Measurements from ENCODE around the gene PRKAR1B.
"Not testable (repeated sequence)": the region's sequence is repeated elsewhere in the genome, so short reads cannot be mapped to it uniquely, and the experiment has no call there.

The PRKAR1B gene

DNA sequence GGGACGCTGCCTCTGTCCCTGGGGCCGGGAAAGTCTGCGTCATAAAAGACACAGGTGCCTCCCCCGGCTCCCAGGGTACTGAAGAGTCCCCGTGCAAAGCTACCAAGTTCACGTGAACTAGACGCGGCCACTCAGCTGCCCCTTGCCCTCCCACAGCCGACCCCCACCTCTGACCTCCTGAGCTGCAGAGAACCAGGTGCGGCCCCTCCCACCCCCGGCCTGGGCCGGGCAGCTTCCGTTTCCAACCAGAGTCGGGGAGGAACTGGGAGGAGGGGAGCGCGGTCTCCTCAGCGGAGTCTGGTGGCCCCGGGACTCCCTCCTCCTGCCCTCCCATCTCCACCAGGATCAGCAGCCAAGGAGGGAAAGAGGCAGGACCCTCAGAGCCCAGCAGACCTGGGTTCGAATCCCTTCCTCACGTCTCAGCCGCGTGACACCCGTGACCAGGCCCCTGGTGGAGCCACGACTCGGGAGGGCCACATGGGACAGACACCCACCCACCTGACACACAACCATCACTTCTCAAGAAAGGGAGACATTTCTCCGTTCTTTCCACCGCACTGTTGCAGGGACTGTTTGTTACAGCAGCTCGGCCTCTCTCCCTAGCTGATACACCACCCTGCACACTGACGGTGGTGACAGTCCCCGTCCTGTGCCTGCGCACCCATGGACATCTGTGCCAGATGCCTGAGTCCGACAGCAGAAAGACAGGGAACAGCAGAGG lies 170.1 kb downstream of the PRKAR1B start:
- DNase-seq (ENCODE audit: low spot score) = no peak

DNA sequence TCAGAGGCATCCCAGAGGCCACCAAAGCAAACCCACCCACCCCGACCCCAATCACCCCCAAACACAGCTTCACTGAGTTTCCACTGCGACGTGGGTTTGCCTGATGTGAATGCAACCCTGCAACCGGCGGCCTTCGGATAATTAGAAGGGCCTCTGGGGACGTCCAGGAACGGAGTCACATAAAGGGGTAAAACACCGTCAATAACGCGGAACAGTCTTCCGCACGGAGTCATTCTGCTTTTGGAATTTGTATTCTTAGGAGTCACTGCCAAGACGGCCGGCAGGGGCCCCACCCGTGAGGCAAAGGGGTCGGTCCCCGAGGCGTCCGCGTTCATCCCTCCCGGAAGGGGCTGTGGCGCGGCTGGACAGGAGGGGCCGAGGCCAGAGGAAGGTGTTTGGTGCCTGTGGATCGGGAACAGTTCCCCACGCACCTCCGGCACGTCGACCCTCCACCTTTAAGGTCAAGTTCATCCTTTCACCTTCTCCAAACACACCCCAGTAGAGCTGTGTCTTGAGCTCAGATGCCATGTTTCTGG lies 170.7 kb downstream of the PRKAR1B start:
- DNase-seq (ENCODE audit: low spot score) = no peak

DNA sequence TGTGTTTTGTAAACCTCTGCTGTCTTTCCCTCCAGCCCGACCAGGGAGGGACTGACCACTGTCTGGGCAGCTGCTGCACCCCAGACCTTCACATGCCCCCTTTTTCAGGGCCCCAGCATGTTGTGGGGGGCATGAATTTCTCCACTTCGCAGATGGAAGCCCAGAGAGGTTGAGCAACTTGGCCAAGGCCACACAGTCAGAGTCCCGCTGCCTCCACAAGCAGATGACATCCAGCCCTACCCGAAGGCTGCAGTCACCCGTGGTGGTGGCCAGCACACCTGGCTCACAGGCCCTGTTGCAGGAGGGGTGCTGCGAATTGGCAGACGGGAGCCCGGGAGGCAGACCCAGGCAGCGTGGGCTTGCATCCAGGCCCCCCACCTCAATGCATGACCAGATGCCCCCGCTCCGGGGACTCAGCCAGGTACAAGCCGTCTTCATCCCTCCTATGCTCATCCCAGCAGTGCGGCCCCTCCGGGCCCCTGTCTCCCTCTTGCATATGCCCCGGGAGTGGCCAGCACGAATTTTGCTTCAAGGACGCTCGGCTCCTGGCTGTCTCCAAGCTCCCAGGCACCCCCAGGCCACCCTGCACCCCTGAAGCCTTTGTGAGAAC lies 171.4 kb downstream of the PRKAR1B start:
- no peak for DNase-seq (ENCODE audit: low spot score)

DNA sequence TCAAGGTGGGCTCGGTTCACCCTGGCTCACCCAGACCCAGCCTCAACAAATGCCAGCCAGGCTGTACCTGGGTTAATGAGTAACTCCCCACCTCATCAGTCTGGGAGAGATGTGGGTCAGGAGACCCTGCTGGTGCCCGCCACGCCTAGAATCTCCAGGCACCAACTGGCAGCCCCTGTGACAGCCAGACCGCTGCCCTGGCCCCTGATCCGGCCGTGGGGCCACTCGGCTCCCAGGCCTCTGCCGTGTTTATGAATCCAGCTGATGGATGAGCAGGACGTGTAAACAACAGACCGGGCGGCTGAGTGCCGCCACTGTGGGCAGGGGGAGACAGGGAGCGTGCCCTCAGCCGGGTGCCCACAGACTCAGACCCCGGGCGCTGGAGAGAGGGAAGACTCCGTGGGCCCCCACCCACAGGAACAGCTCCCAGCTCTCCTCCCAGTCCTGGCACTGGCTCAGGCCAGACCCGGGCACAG lies 173.4 kb downstream of the PRKAR1B start:
- no peak for DNase-seq (ENCODE audit: low spot score)

DNA sequence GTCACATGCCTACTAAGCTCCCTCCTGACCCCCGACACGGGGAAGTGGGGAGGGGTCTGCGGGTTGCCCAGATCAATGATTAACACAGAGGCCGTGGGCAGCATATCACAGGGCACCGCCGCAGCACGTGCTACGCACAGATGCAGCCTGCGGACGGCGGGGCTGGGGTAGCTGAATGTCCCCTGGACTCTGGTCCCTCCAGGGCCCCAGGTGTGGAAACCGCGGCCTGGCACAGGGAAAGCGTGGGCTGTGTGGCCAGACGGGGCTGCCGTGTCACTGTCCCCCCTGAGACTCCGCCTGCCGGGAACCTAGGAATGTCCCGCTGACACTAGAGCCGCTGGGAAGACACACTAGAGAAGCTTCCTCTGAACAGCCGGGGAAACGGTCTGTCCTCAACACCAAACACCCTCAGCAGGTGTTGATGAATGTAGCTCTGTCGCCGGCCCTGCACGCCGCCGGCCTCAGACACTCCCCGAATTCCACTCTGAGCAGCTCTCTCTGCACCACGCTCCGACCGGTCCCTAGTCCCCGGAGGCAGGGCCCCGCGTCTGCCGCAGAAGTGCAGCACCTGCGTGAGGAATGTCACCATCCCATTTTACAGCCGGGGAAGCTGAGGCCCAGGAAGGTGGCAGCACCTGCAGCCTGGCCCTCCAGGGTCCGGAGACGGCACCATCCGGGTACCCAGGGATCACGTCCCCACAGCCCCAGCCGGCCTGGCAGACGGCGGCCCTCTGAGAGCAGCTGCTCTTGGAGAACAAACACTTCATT lies 174.0 kb downstream of the PRKAR1B start:
- DNase-seq (ENCODE audit: low spot score) = no peak

DNA sequence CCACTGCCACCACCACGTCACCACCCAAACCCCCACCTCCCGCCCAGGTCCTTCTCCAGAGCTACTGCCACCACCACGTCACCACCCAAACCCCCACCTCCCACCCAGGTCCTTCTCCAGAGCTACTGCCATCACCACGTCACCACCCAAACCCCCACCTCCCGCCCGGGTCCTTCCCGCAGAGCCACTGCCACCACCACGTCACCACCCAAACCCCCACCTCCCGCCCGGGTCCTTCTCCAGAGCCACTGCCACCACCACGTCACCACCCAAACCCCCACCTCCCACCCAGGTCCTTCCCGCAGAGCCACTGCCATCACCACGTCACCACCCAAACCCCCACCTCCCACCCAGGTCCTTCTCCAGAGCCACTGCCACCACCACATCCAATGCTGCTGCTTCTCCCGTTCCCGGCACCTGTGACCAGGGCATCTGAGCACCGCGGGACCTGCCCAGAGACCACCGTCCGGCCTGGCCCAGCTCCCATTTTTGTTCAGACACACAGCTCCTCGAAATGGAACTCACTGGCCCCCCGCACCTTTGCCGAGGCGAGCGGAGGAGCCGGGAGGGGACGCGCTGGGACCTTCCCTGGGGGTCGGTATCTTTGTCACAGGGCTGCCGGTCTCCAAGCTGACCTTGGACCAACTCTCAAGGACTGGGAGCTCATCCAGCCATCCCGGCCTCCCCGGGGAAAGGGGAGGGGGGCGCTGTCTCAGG lies 174.8 kb downstream of the PRKAR1B start:
- not testable (repeated sequence) for DNase-seq (ENCODE audit: low spot score)

DNA sequence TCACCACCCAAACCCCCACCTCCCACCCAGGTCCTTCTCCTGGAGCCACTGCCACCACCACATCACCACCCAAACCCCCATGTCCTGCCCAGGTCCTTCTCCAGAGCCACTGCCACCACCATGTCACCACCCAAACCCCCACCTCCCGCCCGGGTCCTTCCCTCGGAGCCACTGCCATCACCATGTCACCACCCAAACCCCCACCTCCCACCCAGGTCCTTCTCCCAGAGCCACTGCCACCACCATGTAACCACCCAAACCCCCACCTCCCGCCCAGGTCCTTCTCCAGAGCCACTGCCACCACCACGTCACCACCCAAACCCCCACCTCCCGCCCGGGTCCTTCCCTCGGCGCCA lies 175.5 kb downstream of the PRKAR1B start:
- not testable (repeated sequence) for DNase-seq (ENCODE audit: low spot score)

DNA sequence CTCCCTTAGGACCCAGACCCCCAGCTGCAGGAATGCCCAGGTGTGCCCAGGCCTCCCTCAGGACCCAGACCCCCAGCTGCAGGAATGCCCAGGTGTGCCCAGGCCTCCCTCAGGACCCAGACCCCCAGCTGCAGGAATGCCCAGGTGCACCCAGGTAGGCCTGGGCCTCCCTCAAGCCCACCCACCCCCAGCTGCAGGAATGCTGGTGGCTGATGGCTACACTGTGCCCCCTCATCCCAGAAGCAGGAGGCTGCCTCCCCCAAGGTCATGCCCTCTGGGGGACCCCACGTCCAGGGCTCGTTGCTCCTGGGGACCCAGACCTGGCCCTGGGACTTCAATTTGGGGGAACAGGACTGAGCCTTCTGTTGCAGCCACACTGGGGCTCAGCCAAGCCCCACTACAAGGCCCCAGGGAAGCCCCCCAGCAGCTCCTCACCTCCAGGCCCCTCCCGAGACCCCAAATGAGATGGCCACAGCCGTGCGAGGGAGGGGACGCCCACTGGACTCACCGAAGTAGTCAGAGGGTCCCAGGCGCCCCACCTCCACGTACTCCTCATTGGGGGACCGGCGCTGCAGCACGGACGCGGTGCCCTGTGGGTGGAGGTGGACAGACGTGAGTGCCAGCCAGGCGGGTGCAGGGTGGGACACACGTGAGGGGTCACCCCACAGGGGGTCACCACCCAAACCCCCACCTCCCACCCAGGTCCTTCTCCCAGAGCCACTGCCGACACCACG lies 176.0 kb downstream of the PRKAR1B start:
- no peak for DNase-seq (ENCODE audit: low spot score)

DNA sequence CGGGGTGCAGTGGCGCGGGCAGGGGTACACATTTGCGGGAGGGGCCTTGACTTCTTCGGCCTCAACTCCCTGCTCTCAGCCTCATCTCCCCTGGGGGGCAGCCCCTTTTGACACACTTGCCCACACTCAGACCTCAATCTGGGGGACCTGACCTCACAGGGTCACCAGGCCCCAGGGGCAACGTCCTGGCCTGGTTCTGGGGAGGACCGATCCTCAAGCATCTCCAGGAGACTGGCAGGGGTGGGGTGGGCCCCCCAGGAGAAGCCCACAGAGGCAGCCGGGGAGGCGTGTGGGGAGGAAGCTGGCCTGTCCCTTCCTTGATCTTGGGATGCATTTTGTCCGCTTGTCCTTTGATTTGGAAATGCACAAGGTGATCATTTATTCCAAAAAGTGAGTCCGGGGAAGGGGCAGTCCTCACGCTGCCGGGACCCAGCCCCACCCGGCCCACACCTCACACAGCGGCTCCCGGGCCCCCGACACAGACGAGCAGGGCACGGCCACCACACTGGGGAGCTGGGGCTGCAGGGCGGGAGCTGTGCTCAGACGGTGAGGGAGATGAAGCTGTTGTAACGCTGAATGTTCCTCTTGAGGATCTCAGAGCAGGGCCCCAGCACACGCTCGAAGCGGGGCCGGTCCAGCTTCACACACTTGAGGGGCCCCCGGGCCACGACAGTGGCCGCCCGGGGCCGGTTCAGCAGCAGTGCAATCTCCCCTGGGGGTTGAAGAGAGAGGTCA lies 177.0 kb downstream of the PRKAR1B start:
- DNase-seq (ENCODE audit: low spot score) = no peak

DNA sequence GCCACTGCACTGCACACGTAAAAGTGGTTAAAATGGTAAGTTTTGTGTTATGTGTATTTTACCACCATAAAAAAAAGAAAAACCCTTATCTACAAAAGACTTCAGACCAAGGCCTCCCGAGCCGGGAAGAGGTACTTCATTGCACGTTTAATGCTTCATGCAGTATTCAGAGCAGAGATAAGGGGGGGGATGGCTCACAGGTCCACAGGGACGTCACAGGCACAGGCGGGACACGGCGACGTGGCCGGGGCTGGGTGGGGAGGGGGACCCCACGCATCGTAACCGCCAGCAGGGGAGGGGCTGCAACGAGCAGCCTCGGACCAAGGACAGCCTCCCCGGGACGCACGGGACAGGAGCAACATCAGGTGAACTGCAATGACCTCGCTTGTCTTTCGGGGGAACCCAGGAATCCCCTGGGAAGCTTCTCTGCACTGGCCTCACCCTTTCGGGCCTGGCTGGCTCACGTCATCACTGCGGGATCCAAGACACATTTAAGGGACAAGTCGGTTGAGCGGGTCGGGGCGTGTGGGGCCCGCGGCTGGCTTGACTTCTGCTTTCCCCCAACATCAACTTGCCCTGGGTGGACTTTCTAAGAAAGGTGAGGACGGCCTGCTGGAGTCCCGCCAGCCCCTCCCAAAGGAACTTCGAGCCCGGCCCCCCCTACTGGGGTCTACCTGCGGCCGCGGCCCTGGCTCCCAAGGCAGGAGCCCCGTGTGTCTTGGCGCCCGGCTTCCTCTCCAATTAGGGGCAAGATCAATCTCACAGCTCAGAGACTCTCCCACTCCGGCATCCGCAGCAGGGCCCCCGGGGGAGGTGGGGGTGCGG lies 177.8 kb downstream of the PRKAR1B start:
- no peak for DNase-seq (ENCODE audit: low spot score)

DNA sequence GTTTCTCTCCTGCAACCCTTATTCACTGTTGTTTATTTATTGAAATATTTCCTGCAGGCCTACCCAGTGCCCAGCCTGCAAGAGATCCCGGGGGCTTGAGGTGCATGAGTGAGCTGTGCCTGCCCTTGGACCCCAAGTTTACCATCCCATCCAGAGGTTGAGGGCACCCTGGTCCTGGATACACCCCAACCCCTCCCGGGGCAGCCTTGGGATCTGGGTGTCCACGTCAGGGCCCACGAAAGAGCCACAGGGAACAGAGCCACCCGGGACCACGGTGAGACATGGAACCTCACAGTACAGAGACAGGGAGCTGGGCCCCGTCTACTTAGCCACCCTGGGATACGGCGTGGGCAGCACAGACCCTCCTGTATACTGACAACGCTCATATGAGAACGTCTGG lies 178.7 kb downstream of the PRKAR1B start:
- no peak for DNase-seq (ENCODE audit: low spot score)

DNA sequence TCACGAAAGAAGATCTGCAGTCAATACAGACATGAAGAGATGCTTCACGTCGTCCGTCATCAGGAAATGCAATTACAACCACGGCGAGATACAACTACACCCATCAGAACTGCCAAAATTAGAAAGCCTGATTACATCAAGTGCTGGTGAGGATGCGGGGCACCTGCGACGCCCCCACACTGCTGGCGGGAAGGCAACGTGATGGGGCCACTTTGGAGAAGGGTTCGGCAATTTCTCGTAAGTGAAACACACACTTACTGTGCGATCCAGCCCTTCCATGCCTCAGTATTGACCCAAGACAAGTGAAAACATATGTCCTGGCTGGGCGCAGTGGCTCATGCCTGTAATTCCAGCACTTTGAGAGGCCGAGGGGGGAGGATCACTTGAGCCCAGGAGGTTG lies 181.6 kb downstream of the PRKAR1B start:
- no peak for DNase-seq (ENCODE audit: low spot score)

DNA sequence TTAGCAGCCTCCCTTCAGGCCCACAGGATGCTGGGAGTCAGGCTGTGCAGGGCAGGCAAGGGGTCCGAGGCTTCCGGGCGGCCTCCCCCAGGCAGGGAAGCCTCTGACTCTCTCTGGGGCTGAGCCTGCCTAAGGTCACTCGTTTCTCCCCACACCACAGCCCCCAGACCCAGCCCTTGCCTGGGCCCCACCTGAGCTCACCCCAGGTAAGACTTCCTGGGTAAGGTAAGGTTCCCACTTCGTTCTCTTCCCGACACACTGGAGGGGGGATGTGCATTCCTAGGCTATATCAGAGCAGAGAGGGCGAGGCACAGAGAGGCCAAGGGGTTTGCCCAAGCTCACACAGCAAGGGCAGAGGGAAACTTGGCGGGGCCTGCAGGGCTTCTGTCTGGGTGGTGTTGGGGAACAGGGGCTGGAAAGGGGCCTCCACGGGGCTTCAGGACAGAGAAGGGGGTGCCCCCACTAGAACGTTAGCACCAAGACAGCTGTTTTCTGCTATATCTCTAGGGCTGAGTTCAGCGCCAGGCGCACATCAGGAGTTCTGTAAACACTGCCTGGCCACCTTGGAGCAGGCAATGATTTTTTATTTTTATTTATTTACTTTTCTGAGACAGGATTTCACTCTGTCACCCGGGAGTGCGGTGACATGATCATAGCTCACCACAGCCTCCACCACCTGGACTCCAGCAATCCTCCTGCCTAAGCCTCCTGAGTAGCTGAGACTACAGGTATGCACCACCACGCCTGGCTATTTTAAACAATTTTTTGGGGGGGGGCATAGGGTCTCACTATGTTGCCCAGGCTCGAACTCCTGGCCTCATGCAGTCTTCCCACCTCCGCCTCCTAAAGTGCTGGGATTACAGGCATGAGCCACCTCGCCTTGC lies 182.5 kb downstream of the PRKAR1B start:
- DNase-seq (ENCODE audit: low spot score) = no peak

DNA sequence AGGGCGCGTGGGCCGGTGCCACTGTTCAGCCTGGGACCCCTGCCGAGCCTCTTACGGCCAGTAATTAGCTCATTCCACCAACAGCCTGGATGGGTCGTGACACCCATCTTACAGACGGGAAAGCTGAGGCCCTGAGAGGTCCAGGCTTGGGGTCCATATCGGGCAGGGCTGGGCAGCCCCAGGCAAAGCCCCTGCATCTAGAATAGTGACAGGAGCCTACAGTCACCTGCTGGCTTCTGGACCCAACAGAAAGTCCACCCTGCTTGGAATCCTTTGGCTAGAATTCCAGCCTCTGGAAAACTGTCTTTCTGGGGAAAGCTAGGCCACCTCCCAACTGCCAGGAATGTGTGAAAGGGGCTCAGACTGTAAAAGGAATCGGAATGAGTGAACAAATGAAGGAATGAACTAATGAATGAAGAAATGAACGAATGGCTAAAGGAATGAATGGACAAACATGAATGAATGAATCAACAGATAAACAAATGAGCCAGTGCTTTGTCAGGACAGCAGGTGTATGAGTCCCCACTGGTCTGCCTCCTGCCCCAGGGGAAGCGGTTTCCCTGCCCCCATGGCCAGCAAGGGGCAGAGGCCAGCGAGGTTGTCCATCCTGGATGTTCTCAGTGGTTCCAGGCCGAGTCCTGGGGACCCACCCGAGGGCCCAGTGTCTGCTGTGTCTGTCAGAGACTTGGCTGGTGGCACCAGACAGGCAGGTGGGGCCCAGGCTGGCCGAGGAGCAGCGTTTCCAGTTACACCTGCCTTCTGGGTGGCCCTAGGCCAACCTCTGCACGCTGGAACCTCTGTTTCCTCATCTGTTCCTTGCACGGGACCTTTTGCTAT lies 183.4 kb downstream of the PRKAR1B start:
- DNase-seq (ENCODE audit: low spot score) = no peak

DNA sequence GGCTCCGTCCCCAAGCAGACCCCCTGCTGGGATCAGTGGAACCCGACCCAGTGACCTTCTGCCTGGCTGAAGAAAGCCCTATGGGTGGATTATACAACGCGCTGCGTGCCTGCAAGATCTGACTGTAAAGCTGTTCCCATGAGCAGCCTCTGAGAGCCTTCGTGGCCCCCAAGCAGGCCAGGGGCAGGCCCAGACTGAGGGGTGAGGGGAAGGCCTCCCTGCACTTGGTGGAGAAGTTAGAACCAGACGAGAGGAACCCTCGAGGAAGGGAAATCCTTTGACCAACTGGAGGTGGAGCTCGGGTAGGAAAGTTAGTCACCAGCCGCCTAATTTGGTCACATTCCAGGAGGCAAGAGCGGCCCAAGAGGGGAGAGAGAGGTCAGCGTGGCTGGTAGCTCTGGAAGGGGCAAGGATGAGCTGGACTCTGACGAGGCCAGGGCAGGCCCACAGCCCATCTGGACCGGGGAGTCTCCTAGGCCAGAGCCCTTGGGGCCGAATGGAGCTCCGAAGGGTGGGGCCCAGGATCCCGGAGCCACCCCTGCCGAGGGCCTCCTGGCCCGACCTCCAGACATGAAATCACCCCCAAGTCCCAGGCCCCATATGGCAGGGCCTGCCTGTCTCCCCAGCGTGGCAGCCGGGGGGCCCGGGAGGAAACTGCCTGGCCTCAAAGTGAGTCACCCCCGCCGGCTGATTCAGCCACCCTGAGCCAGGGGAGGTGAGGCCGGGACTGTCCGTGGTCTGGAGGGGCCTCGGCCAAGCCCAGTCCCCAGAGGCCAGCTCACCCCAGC lies 184.2 kb downstream of the PRKAR1B start:
- no peak for DNase-seq (ENCODE audit: low spot score)

DNA sequence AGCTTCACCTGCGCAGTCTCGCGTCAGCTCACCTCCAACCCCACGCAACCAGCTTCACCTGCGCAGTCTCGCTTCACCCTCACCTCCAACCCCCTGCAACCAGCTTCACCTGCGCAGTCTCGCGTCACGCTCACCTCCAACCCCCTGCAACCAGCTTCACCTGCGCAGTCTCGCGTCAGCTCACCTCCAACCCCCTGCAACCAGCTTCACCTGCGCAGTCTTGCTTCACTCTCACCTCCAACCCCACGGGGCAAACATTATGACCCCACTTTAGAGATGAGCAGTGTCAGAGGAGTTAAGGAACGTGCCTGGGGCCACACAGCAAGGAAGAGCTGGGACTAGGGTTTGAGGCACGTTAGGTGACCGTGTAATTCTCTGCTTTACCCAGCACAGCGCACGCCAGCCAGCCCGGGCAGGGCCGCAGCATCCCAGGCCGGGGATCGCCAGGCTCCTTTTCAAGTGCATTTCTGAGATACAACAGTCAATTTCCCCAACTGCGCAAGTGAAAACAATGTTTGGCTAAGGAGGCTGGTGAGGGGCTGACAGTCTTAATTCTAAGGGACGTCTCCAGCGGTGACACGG lies 184.9 kb downstream of the PRKAR1B start:
- DNase-seq (ENCODE audit: low spot score) = no peak

All from SK-N-DZ (cell line).